ENCODE measurements around the gene WDR36. TPM values are rescaled to one million over a fixed set of nuclear protein-coding genes. Genes with fewer than 3 reads are reported as not detected.

The WDR36 gene
- total and polyA plus RNA-seq, 8 donors: 4.0 to 50.7 (median 7.0) TPM

DNA sequence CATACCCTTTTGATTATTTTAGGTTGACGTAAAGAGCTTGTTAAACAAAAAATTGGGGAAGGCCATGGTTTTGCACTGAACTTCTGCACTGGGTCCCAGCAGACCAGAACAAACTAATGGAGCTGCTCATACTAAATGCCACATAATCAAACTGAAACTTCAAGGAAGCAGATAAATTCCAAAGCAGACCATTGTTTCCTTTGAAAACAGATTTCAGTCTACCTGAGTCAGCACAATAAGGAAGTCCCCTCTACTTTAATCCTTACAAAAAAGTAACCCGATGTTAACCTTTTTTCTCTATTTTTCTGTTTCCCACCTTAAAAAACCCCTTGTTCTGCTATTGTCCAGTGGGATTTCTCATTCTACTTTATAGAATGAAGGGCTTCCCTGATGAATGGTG lies 39.2 kb downstream of the WDR36 start:
- TF ChIP-seq POLR2A (IDR thresholded peaks at IDR 0.05) (no peak), POLR2AphosphoS5 (IDR thresholded peaks at IDR 0.05) (no peak), EP300 (IDR thresholded peaks at IDR 0.05) (no peak)
- TF ChIP-seq, protein P1, sequence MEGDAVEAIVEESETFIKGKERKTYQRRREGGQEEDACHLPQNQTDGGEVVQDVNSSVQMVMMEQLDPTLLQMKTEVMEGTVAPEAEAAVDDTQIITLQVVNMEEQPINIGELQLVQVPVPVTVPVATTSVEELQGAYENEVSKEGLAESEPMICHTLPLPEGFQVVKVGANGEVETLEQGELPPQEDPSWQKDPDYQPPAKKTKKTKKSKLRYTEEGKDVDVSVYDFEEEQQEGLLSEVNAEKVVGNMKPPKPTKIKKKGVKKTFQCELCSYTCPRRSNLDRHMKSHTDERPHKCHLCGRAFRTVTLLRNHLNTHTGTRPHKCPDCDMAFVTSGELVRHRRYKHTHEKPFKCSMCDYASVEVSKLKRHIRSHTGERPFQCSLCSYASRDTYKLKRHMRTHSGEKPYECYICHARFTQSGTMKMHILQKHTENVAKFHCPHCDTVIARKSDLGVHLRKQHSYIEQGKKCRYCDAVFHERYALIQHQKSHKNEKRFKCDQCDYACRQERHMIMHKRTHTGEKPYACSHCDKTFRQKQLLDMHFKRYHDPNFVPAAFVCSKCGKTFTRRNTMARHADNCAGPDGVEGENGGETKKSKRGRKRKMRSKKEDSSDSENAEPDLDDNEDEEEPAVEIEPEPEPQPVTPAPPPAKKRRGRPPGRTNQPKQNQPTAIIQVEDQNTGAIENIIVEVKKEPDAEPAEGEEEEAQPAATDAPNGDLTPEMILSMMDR (IDR thresholded peaks at IDR 0.05): no peak
- H3K4me3 ChIP-seq: no peak overlapping the region
- H3K9me3 ChIP-seq: no peaks in the 10 kb centered on the region
- intact Hi-C loops (cut with DNase I; ENCODE audit: low total_unique reads): no loop called here
- no peaks in the 10 kb centered on the region for H3K27me3 ChIP-seq
- no peaks in the 10 kb centered on the region for H3K4me1 ChIP-seq
- H3K27ac ChIP-seq: no peak overlapping the region
- DNase-seq: peak in 1 of 2 donors; percentile 8
- H3K36me3 ChIP-seq: peaks cover 11 to 23% (median 17%) of the 10 kb centered on the region in 4 donors
- WGBS, 5 donors: 29 to 59% (median 40%) methylated on average over 2 of the region's 2 CpGs

DNA sequence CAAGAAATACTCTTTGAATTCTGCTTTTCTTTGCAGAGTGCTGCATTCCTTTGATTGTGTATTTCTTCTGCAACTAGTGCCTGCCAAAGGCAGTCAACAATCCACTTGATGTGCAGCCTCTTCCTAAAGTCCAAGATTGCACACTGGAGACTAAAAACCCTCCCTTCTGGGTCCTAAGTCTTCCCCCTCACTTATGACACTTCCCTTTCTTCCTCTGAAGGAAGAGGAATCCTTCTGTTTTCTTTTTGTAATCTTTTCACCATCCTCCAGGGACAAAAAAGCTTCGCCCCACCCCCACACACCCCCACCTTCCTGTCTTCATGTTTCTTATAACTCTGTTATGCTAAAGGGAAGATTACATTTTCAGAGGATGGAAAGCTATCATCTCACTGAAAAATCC lies 39.9 kb downstream of the WDR36 start:
- no peaks in the 10 kb centered on the region for H3K9me3 ChIP-seq
- intact Hi-C loops (cut with DNase I; ENCODE audit: low total_unique reads): no loop called here
- DNase-seq: no peak
- H3K27me3 ChIP-seq: no peaks in the 10 kb centered on the region
- H3K27ac ChIP-seq: no peak overlapping the region
- no peak for TF ChIP-seq POLR2A (IDR thresholded peaks at IDR 0.05)
- TF ChIP-seq POLR2AphosphoS5 (IDR thresholded peaks at IDR 0.05): no peak
- TF ChIP-seq, protein P1 (IDR thresholded peaks at IDR 0.05): no peak
- TF ChIP-seq EP300 (IDR thresholded peaks at IDR 0.05): no peak
- peaks cover 4 to 16% (median 10%) of the 10 kb centered on the region in 4 donors for H3K36me3 ChIP-seq
- no peak overlapping the region for H3K4me3 ChIP-seq
- H3K4me1 ChIP-seq: no peaks in the 10 kb centered on the region
- 71 to 82% (median 77%) methylated on average over 1 of the region's 1 CpG for WGBS, 5 donors

DNA sequence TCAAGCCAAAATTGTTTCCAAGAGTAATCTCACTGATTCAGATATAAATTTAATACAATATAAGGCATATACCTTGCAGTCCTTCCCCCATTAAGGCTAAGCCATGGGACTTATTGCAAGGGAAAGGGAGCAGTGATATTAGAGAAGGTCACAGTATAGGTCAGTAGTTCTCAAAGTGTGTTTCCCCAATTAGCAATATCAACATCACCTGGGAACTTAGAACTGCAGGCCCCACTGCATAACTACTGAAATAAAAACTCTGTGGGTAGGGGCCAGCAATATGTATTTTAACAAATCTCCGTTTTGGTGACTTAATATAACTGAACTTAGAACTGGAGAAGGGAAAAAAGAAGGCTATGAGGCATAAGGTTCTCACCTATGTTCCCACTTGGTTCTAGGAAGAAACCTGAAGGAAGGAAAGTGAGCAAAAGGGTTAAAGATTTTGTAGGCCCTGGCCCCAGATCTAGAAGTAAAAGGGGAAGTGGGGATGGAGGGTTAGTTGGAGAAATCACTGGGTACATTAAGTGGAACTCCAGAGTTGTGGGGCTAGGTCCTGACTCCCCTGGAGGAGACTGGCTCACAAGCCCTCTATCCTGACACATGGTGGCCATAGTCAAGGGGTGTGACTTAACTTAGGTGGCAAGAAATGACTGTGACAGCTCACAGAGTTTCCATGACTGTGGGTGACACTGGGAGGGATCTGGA lies 40.7 kb downstream of the WDR36 start:
- H3K27ac ChIP-seq: no peak overlapping the region
- intact Hi-C loops (cut with DNase I; ENCODE audit: low total_unique reads): no loop called here
- H3K36me3 ChIP-seq: peaks cover 0 to 8% (median 2%) of the 10 kb centered on the region in 4 donors
- TF ChIP-seq POLR2A (IDR thresholded peaks at IDR 0.05) (no peak), EP300 (IDR thresholded peaks at IDR 0.05) (no peak), POLR2AphosphoS5 (IDR thresholded peaks at IDR 0.05) (no peak)
- TF ChIP-seq, protein P1 (IDR thresholded peaks at IDR 0.05): no peak
- H3K4me3 ChIP-seq: no peak overlapping the region
- no peaks in the 10 kb centered on the region for H3K27me3 ChIP-seq
- no peaks in the 10 kb centered on the region for H3K4me1 ChIP-seq
- 79 to 96% (median 87%) methylated on average over 1 of the region's 1 CpG for WGBS, 5 donors
- no peak for DNase-seq
- no peaks in the 10 kb centered on the region for H3K9me3 ChIP-seq

DNA sequence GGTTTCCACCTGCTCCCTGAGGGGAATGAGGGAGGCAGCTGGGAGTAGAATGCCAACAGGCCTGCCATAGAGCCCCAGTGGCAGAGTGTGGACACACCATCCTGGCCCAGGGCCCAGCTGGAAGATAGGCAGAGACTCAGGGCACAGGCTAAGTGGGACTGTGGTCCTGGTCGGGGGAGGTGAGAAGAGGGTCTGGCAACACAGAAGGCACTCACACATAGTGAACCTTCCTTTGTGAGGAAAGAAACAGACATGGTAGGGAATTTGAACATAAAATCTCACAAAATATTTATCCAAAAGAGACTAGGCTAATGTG lies 41.2 kb downstream of the WDR36 start:
- intact Hi-C loops (cut with DNase I; ENCODE audit: low total_unique reads): no loop called here
- H3K27ac ChIP-seq: no peak overlapping the region
- 77 to 100% (median 83%) methylated on average over 1 of the region's 1 CpG for WGBS, 5 donors
- H3K36me3 ChIP-seq: peaks cover 0 to 5% (median 0%) of the 10 kb centered on the region in 4 donors
- H3K9me3 ChIP-seq: no peaks in the 10 kb centered on the region
- DNase-seq: no peak
- no peaks in the 10 kb centered on the region for H3K4me1 ChIP-seq
- no peak overlapping the region for H3K4me3 ChIP-seq
- no peak for TF ChIP-seq POLR2A (IDR thresholded peaks at IDR 0.05)
- TF ChIP-seq POLR2AphosphoS5 (IDR thresholded peaks at IDR 0.05): no peak
- TF ChIP-seq EP300 (IDR thresholded peaks at IDR 0.05): no peak
- TF ChIP-seq, protein P1 (IDR thresholded peaks at IDR 0.05): no peak
- H3K27me3 ChIP-seq: no peaks in the 10 kb centered on the region

Data from stomach (tissue), 9 donors.